Fibroblast of lung (primary cell): ENCODE measurements around the gene ZNF175. TPM values are rescaled to one million over a fixed set of nuclear protein-coding genes. Genes with fewer than 3 reads are reported as not detected.

Experiments used
- DNase-seq, 2 donors: peaks; one replicate each; pipeline versions ENCODE4 v3.0.0 to v3.0.0-alpha.2; 2010; ENCODE audit warnings: low read depth in 2 of 2
- H2AFZ ChIP-seq: 2 replicates; pipeline ENCODE4 v1.5.1; 2012; ENCODE audit warnings: low read length, control low read depth, inconsistent platforms
- H3K27ac ChIP-seq: 2 replicates; pipeline ENCODE4 v1.5.1; 2011; ENCODE audit warnings: low read length, control low read depth; ENCODE audit not compliant: insufficient read depth
- H3K27me3 ChIP-seq: 2 replicates; pipeline ENCODE4 v1.5.1; 2011; ENCODE audit warnings: mild to moderate bottlenecking, low read length; ENCODE audit not compliant: control insufficient read depth, insufficient read depth
- H3K36me3 ChIP-seq: 2 replicates; pipeline ENCODE4 v1.5.1; 2011; ENCODE audit warnings: low read length; ENCODE audit not compliant: control insufficient read depth, insufficient read depth
- H3K4me1 ChIP-seq: 2 replicates; pipeline ENCODE4 v1.5.1; 2011; ENCODE audit warnings: low read length; ENCODE audit not compliant: control insufficient read depth, insufficient read depth; ENCODE audit errors: extremely low read depth
- H3K4me2 ChIP-seq: 2 replicates; pipeline ENCODE4 v1.5.1; 2011; ENCODE audit warnings: low read length, control low read depth; ENCODE audit not compliant: insufficient read depth; ENCODE audit errors: extremely low read depth
- H3K4me3 ChIP-seq, 4 experiments: fragments of 200-600 bp in 1 of 4; sonication (generic) in 1 of 4; replicated peaks in 1 of 4; 2 replicates each; pipeline ENCODE4 v1.5.1; 2011 to 2016; ENCODE audit warnings: low read length in 4 of 4, low read depth in 3 of 4, mild to moderate bottlenecking in 3 of 4, control low read depth in 2 of 4, inconsistent platforms in 1 of 4, mixed read lengths in 1 of 4; ENCODE audit not compliant: insufficient read depth in 1 of 4; ENCODE audit errors: control extremely low read depth in 1 of 4
- H3K79me2 ChIP-seq: 2 replicates; pipeline ENCODE4 v1.5.1; 2012; ENCODE audit warnings: mild to moderate bottlenecking, low read length, inconsistent platforms; ENCODE audit not compliant: control insufficient read depth, insufficient read depth
- H3K9ac ChIP-seq: 2 replicates; pipeline ENCODE4 v1.5.1; 2011; ENCODE audit warnings: mild to moderate bottlenecking, low read length, control low read depth; ENCODE audit not compliant: insufficient read depth
- H3K9me3 ChIP-seq: 2 replicates; pipeline ENCODE4 v1.5.1; 2012; ENCODE audit warnings: low read depth, low read length; ENCODE audit not compliant: control insufficient read depth, insufficient read depth
- H4K20me1 ChIP-seq: 2 replicates; pipeline ENCODE4 v1.5.1; 2011; ENCODE audit warnings: low read length; ENCODE audit not compliant: control insufficient read depth, insufficient read depth; ENCODE audit errors: extremely low read depth
- CTCF ChIP-seq, 2 donors: IDR thresholded peaks in 1 of 2; conservative IDR thresholded peaks in 1 of 2; 1 replicate in 1 of 2; 2 replicates in 1 of 2; pipeline ENCODE4 v1.5.1; 2011 to 2012; ENCODE audit warnings: low read length in 2 of 2, control low read depth in 1 of 2, inconsistent platforms in 1 of 2, low read depth in 1 of 2, mild to moderate bottlenecking in 1 of 2
- EZH2 ChIP-seq: IDR thresholded peaks from 2 replicates; pipeline ENCODE4 v1.5.1; 2012; ENCODE audit warnings: low read length, control low read depth, mild to moderate bottlenecking; ENCODE audit errors: missing control alignments
- polyA plus RNA-seq, 2 donors: library from polyadenylated mRNA; depleted of rRNA in 1 of 2; stranded (reverse) in 1 of 2; unstranded in 1 of 2; fragments of >200 nt; gene quantifications; 2 replicates each; pipeline ENCODE4 v1.2.1, GENCODE V29; 2011 to 2012; ENCODE audit warnings: missing spikeins in 1 of 2
- total RNA-seq: library from RNA; depleted of rRNA; stranded (reverse); fragments of >200 nt; gene quantifications from 2 replicates; pipeline ENCODE4 v1.2.1, GENCODE V29; 2014

ZNF175 gene
- total and polyA plus RNA-seq, 2 donors (not counting 1 experiment from before 2014, with no cell fraction given) = 5.0 to 7.6 TPM

GRCh38 chr19:51524666-51525264, 46.3 kb upstream of the ZNF175 start:
- no peaks in the 10 kb centered on the region for H3K9me3 ChIP-seq
- no peak overlapping the region for H3K4me2 ChIP-seq
- H3K4me1 ChIP-seq = no peaks in the 10 kb centered on the region
- no peaks in the 10 kb centered on the region for H3K79me2 ChIP-seq
- no peak for TF ChIP-seq CTCF (conservative IDR thresholded peaks at IDR 0.05 in 1 of 2, IDR thresholded peaks at IDR 0.05 in 1 of 2; ENCODE audit: low read depth in 1 of 2, low read length in 2 of 2)
- TF ChIP-seq EZH2 = no peak
- H3K9ac ChIP-seq = no peak overlapping the region
- H3K27ac ChIP-seq = no peak overlapping the region
- no peaks in the 10 kb centered on the region for H3K27me3 ChIP-seq
- no peaks in the 10 kb centered on the region for H4K20me1 ChIP-seq
- no peak for DNase-seq
- H2AFZ ChIP-seq = no peak overlapping the region
- no peak overlapping the region for H3K4me3 ChIP-seq
- H3K36me3 ChIP-seq = no peaks in the 10 kb centered on the region

GRCh38 chr19:51525651-51526050, 45.4 kb upstream of the ZNF175 start:
- H3K9me3 ChIP-seq = no peaks in the 10 kb centered on the region
- H3K27ac ChIP-seq = no peak overlapping the region
- no peak overlapping the region for H3K4me3 ChIP-seq
- no peak overlapping the region for H3K9ac ChIP-seq
- H2AFZ ChIP-seq = no peak overlapping the region
- no peaks in the 10 kb centered on the region for H3K27me3 ChIP-seq
- TF ChIP-seq EZH2 = no peak
- TF ChIP-seq CTCF (conservative IDR thresholded peaks at IDR 0.05 in 1 of 2, IDR thresholded peaks at IDR 0.05 in 1 of 2; ENCODE audit: low read depth in 1 of 2, low read length in 2 of 2) = no peak
- H3K4me2 ChIP-seq = no peak overlapping the region
- H4K20me1 ChIP-seq = no peaks in the 10 kb centered on the region
- H3K4me1 ChIP-seq = no peaks in the 10 kb centered on the region
- DNase-seq = no peak
- H3K36me3 ChIP-seq = no peaks in the 10 kb centered on the region
- no peaks in the 10 kb centered on the region for H3K79me2 ChIP-seq

GRCh38 chr19:51529301-51529700, 41.8 kb upstream of the ZNF175 start:
- Histone ChIP-seq H3K36me3 (no peaks in the 10 kb centered on the region), H3K27ac (no peak overlapping the region), H3K9me3 (no peaks in the 10 kb centered on the region), H3K4me2 (no peak overlapping the region), H4K20me1 (no peaks in the 10 kb centered on the region), H3K79me2 (no peaks in the 10 kb centered on the region), H3K4me1 (no peaks in the 10 kb centered on the region), H3K9ac (no peak overlapping the region), H3K27me3 (no peaks in the 10 kb centered on the region), H3K4me3 (no peak overlapping the region), H2AFZ (no peak overlapping the region)
- DNase-seq = no peak
- TF ChIP-seq EZH2 (no peak), CTCF (conservative IDR thresholded peaks at IDR 0.05 in 1 of 2, IDR thresholded peaks at IDR 0.05 in 1 of 2; ENCODE audit: low read depth in 1 of 2, low read length in 2 of 2) (no peak)
